ENCODE measurements around the gene NPR1.
A peak's percentile ranks its signal among the peaks of the same experiment; 100 is the strongest.

Gene NPR1

DNA sequence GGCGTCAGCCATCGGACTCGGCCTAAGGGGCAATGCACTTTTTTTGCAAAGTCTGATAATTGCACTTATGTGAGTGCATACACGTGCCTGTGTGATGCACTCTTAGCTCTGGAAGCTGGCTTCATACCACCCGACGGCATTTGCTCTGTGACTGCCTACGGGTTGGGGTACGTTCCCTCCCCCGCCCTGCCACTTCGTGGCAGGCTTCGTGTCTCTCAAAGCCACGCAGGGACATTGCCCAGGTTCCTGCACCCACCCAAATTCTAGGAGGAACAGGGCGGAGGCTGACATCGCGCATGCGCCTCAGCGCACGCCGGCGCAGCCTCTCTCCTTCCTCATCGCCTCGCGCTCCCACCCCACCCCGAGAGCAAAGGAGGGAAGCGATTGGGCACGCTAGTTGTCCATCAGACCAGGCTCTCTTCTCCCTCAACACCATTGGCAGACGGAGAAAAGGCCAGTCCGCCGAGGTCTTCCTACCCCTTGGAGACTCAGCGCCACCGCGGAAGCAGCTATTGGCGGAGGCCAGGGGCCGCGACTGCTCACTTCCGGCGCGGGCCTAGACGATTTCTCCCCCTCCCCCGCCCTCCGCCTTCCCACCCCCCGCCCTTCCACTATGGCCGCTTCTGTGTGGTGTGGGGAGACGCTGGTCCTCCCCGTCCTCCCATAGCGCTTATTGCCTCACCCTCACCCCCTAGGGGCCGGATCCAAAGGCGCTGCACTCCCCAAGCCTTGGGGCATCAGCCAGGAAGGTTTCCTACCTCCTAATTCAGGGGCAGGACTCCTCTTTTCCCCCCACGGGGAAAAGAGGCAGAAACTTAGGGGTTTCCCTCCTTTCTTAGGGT lies 49.2 kb downstream of the NPR1 start, which contains the start of gene INTS3:
Gene INTS3, plus strand, starts transcription at position 588 of the 842 bp plus-strand sequence. CDS start 585 bp downstream, outside the sequence.
- DNase-seq (ENCODE audit: low read depth), result peak; percentile 99

DNA sequence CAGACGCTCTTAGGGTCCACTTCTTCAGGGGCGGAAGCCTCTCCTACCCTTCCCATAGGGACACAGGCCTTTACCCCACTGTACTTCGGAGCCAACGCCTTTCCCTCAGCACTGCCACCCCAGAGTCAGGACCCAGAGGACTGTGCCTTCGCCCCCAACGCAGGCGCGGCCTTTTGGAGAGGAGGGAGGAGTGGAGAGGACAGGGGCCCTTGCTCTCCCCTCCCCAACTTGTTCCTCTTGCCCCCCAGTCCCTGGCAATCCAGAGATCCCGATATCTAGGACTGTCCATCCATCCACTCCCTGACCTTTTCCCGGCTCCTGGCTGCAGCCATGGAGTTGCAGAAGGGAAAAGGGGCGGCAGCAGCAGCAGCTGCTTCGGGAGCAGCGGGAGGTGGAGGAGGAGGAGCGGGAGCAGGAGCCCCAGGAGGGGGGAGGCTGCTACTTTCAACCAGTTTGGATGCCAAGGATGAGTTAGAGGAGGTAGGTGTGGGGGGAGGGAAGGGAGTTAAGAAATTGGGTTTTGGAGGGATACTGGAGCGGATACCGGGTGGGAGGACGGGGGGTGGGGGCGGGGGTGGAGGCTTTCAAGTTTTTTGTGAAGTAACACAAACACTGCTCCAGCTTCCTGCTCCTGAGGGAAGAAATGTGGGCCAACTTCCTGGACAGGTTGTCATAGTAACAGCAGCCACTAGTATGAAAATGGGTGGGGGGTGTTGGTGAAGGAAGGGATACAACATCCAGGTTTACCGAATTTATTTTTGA lies 50.0 kb downstream of the NPR1 start:
- DNase-seq (ENCODE audit: low read depth), result no peak

DNA sequence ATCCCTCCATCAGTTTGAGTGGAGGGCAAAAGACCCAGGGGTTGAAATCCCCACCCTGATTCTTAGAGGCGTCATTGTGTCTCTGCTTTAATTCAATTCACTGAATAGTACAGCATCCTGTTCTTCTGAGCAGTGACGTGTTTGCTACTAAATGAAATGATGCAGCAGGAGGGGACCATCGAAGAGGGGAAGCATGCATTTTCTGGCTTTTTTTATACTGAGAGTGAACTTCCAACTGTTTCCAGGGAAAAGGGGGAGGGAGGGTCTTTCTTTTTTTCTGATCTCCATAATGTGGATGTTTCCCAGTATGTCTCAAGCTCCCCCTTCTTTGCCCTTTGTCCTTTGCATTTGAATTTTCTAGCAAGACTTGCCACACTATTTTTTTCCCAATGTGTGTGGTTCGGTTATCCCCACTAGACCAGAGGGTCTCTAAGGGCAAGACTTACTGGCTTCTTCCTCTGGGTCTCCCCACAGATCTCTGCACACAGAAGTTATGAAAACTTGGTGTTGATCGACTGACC lies 52.0 kb downstream of the NPR1 start:
- DNase-seq (ENCODE audit: low read depth), result no peak

DNA sequence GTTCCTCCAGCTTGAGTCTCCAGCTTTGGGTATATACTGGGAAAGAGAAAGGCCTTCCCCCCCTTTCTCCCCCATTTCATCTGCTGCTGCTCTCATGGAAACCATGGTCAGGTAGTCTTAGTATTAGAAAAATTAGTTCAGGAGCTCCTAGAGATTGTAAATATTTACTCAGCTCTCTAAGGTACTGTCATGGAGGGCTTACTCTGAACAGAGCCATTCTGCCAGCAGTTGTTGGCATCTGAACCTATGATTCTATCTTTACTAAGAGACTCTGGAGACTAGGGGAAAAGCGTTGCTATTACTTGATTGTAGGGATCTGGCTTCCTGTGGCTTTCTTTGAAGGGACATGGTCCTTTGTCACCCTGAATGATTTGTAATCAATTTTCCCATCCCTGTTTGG lies 55.5 kb downstream of the NPR1 start:
- no peak for DNase-seq (ENCODE audit: low read depth)

DNA sequence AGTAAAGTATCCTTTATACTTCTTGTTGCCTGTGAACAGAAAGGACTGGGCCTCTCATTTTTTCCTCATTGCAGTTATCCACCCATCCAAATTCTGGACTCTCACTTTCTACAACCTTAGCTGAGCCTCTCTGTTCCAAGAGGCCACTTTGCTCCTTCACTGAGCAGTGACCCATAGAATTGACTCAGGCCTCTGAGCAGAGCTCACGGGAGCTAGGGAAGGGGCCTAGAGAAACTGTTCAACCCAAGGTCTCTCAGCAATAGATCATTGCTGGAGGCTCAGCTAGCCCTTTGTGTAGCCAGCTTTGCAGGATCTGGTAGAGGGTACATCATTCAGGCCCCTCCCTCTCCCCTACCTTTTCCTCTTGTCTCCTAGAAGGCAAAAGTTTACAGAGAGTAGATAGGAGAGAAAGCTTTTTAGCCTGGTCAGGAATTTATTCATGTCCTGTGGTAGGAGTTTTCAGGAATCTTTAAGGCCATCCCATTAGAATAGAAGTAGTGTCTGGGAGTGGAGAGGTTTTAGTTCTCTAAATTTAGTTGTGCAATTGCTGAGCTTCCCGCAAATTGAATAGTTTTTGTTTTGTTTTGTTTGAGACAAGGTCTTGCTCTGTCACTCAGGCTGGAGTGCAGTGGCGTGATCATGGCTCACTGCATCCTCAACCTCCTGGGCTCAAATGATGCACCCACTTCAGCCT lies 56.1 kb downstream of the NPR1 start:
- no peak for DNase-seq (ENCODE audit: low read depth)

DNA sequence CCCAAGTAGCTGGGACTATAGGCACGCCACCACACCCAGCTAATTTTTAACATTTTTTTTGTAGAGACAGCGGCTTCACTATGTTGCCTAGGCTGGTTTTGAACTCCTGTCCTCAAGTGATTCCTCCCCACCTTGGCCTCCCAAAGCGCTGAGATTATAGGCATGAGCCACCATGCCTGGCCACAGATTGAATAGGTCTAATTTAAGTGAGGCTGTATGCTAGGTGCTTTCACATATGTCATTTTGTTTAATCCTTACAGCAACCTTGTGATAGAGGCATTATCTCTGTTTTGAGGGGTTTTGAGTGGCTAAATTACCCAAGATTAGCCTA lies 56.6 kb downstream of the NPR1 start:
- DNase-seq (ENCODE audit: low read depth), result no peak

DNA sequence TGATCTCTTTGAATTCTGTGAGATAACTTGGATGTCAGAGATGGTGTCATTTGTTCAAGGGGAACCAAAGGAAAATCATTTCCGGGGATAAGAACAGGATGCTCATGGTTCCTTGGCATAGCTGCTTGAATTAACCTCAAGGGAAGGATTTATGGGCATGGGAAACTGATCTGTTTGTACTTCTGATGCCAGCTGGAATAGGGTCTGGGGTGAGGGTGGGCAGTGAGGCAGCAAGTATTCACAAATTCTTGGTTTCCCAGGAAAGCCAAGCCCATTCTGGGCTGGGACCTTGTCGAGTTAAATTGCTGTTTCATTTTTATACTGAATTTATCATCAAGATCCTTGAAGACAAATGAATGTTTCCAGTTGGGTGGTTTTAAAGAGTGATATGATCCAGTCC lies 63.5 kb downstream of the NPR1 start:
- DNase-seq (ENCODE audit: low read depth), result no peak

DNA sequence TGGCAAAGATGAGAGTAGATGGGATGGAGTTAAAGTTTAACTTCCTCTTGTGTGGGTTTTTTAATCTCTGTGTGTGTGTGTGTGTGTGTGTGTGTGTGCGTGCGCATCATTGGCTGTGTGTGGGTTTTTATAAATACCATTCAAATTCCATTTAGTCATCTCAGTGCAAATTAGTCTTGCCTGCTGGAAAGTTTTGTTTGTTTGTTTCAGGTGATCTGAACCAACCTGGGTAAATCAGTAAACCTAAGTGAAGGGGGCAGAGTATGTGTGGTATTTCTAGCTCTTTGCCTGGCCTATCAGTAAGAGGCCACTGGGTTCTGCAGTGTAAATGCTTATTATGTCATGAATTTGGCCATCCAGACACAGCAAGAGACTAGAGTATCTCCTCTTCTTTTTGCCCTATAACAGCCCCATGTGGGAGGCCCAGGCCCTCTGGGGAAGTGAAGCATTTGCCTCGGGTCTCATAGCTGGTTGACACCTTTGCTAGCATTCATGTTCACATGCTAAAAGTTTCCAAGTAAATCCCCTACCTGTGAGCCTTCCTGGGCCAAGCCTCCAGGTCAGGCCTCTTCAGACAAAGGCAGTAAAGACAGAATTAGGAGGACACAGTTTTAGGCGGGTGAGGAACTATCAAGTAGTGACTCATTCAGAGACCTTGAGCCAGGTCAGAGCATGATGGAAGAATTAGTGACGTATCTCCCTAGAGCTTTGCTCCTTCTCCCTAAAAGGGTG lies 64.1 kb downstream of the NPR1 start:
- no peak for DNase-seq (ENCODE audit: low read depth)

All from GM04503 (cell line).